GM12801 (cell line): Measurements from ENCODE around the gene EVI5.

Source experiments
- CTCF ChIP-seq: IDR thresholded peaks from one replicate; pipeline ENCODE4 v1.5.1; 2011; ENCODE audit warnings: control low read depth; ENCODE audit not compliant: insufficient read length; ENCODE audit errors: extremely low read depth

Gene EVI5

GRCh38 chr1:92784639-92785500 is at the start of gene EVI5:
EVI5 (minus strand) TSS chr1:92785108; CDS start chr1:92736546, 48,562 bp downstream.
- TF ChIP-seq CTCF = no peak

- TF ChIP-seq CTCF = no peak
These were observed 49.7 kb upstream of the EVI5 start for GRCh38 chr1:92834617-92835016.

DNA sequence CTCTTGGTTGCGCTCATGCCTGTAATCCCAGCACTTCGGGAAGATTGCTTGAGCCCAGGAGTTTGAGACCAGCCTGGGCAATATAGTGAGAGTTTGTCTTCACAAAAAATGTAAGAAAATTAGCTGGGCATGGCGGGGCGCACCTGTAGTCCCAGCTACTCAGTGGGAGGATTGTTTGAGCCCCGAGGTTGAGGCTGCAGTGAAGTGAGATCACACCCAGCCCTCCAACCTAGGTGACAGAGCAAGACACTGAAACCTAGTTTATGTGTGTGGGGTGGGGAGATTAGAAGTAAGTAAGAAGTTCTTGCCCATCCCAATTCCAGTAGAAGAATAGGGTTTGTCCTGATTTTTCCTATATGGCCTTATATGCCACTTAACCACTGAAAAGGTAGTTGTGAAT is 48.9 kb upstream of the EVI5 start:
- TF ChIP-seq CTCF = no peak

DNA sequence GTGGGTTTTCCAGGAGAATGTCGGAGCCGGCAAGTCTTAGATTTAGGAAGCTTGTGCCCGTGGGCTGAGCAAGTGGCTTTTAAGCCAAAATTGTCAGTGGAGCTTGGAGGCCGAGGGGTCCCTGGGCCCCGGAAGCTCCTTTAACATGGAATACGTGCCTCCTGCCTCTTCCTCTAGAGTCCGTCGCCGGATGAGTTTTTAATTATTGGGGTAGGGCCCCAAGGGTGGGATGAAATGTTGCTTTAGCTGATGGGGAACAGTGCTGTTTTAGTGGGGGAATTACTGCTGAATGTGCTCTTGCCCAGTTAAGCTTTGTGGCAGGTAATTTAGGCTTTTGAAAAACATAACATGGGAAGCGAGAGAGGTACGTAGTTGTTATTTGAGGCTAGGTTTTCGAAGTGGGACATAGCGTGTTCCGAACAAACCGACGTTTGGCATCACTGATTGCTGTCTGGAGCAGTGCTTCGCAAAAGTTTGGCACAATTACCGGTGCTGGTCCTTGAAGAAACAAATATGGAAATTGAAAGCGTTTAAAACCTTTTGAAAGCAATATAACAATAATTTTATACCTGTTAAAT is 47.7 kb upstream of the EVI5 start:
- no peak for TF ChIP-seq CTCF

DNA sequence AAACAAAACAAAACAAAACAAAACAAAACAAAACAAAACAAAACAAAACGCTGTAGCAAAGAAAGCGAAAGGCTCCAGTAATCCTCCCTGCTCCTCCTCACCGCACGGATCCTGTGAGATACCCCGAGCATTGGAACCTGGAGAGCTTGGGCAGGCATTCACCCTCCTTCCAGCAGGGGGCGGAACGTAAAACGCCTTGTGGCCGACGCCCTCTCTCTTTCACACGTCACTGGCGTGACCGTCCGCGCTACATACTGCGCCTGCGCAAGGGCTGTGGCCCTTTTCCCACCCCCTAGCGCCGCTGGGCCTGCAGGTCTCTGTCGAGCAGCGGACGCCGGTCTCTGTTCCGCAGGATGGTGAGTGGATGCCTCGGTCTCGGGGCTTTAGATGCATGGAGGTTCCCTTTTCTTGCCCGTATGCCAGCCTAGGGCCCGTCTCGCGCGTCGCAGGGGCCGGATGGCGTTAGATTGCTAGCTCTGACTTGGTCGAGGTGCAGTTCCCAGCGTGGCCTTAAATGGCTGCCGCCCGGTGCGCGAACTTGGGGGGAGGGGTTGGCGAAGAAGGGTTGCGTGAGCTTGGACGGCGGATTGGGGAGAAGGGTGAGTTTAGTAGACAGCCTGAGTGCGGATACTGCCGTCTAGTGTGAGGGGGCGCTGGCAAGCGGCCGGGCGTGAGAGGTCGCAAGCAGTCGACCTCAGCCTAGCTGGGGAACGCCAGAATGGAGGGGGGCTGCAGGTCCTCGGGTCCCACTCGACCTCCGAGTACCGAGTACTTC is 47.0 kb upstream of the EVI5 start, which contains the start of gene RPL5:
RPL5 (plus strand) TSS at position 279 of the 775 bp plus-strand sequence; CDS start at position 354, 75 bp downstream.
- TF ChIP-seq CTCF = peak; percentile 61

- TF ChIP-seq CTCF = no peak
These were observed 46.5 kb upstream of the EVI5 start for GRCh38 chr1:92831368-92831761.

GRCh38 chr1:92826792-92827191 is 41.9 kb upstream of the EVI5 start:
- TF ChIP-seq CTCF = no peak
